Stimulated activated CD8-positive, alpha-beta memory T cell treated with anti-CD3 and anti-CD28 coated beads, Interleukin-2, amount 100 ng/mL, for 48 hours (primary cell): ENCODE data around the gene USP1.

ENCODE experiments used
- DNase-seq, 2 donors: peaks; one replicate each; pipeline ENCODE4 v3.0.0-alpha.2; 2020; ENCODE audit warnings: low read depth in 2 of 2

The USP1 gene

GRCh38 chr1:62487956-62488355 is 51.1 kb downstream of the USP1 start:
- DNase-seq, result no peak

- DNase-seq, result no peak
Observed at GRCh38 chr1:62492521-62492920, 55.7 kb downstream of the USP1 start.

DNA sequence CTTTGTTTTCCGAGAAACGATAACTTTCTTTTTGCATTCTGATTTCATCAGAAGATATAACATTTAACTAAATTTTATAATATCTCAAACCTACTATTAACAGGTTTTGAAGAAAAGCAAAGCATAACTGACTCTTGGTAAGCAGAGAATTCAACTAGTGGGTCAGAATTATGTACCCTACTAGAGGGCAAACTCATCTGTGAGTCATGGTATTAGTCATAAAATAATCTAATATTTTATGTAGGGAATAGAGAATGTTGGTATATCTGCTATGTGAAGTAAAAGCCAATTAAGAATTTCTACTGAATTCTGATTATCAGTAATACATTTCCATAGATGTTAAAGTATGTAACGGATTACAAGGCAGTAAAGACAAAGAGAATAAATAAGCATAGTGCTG is 56.8 kb downstream of the USP1 start:
- no peak for DNase-seq

DNA sequence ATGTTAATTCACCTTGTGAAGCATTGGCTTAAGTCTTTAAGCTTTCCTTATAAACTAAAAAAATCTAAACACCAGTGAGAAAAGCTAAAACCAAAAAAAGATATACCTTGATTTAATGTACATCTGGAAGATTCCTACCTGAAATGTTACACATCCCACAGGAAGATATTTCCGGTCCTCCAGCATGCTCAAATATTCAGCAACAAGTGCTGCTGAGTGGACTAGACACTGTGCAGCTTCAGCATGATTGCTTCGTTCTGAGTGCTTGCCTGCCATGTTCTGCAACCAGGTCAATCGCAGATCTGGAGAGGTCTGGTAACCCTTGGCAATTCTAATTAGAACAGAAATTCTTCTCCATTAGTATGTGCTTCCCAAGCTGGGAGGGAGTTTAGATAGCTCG is 57.3 kb downstream of the USP1 start:
- DNase-seq, result no peak

DNA sequence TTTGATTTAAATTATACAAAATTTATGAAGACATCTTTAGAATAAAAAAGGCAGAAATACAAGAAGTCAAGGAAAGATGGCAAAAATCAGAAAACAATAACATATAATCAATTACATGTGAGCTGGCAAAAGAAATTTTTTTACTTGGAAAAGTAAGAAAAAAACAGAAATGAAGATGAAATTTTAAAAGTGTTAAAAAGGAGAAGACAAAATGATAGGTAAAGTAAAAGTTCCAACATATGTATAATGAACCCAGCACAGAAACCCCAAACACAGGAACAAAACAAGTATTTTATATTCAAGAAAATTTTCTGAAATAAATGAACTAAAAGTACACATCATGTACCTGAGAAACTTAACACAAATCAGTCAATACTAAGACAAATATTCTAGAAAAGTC is 63.4 kb downstream of the USP1 start:
- no peak for DNase-seq
